SK-N-SH treated with all-trans-retinoic acid at 6 μM for 48 hours (cell line): ENCODE measurements around the gene EIF5B.

Source experiments
- ESRRG ChIP-seq: fragments of 250-450 bp; sonication (Bioruptor Pico); IDR thresholded peaks from 2 replicates; pipeline ENCODE4 v1.6.1; 2021; ENCODE audit warnings: mild to moderate bottlenecking
- ZFP30 ChIP-seq: fragments of 450-650 bp; formaldehyde crosslinking; IDR thresholded peaks from 2 replicates; pipeline ENCODE4 v1.5.0; 2022; ENCODE audit warnings: mild to moderate bottlenecking, moderate library complexity

- TF ChIP-seq ESRRG (CRISPR knock-in tag) (no peak), ZFP30 (CRISPR knock-in tag) (no peak)
Observed at GRCh38 chr2:99421469-99421868, 84.3 kb downstream of the EIF5B start.
